ENCODE results near the gene PCDHGB2. TPM values are rescaled to one million over a fixed set of nuclear protein-coding genes. Genes with fewer than 3 reads are reported as not detected.
A peak's percentile ranks its signal among the peaks of the same experiment; 100 is the strongest.
"Not testable (repeated sequence)": the region's sequence is repeated elsewhere in the genome, so short reads cannot be mapped to it uniquely, and the experiment has no call there.

PCDHGB2 gene
- 0.85 and 0.91 TPM in 2 replicates for total RNA-seq

DNA sequence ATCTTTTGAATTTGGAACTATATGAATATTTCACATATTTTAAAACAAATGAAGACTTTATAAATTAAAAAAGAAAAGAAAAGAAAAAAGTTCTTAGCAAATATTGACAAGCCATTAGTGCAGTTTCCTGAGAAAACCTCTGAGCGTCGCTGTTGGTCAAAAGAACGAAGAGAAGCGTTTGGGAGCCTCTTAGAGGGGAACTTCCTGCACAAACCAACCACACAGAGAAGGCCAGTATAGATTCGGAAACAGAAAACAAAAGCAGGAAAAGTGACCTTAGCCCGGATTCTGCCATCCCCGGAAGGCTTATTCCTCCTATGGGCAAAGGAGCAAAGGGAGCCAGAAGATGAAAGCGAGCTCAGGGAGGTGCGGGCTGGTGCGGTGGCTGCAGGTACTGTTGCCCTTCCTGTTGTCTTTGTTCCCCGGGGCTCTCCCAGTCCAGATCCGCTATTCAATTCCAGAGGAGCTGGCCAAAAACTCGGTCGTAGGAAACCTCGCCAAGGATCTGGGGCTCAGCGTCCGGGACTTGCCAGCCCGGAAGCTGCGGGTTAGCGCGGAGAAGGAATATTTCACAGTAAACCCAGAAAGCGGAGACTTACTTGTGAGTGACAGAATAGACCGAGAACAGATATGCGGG lies at the start of gene PCDHGB2:
Gene PCDHGB2, plus strand, starts transcription at position 205 of the 637 bp plus-strand sequence. Its CDS starts 142 bp downstream, at position 347.
- Mint-ChIP-seq H3K4me3 (ENCODE audit: low read depth) (peak within 1 kb of the TSS; percentile 85), H3K27me3 (ENCODE audit: low read depth) (peaks cover 34% of the 10 kb centered on the region), H3K36me3 (ENCODE audit: low read depth) (peaks cover 6% of the 10 kb centered on the region), H3K4me1 (ENCODE audit: low read depth) (peaks cover 2% of the 10 kb centered on the region), H3K27ac (peak within 1 kb of the TSS; percentile 62), H3K9me3 (peaks cover 52% of the 10 kb centered on the region)
- DNase-seq (ENCODE audit: low spot score), result no peak
- intact Hi-C loops (cut with micrococcal nuclease), result loop anchor here (5.0 to 10.0 kb wide), 4 partner anchors 62 to 197 kb away; partner anchors contain the start of gene PCDHGA11

DNA sequence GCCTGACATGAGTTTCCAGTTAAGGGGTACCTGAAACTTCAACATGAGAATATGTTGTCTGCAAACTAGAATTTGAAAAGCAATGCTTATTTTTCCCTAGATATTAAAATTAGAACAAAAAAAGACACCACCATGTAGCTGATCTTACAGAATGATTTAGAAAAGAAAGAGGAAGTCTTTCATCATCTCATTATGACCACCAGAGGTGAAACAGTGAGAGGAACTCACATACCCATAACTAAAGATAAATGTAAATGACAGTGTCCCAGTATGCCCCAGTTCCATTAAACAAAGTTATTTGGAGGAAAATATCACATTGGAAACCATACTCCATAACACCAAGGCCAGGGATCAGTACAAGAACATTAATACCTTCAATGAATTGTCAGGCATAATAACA lies 46.1 kb upstream of the PCDHGB2 start:
- peaks cover 3% of the 10 kb centered on the region for H3K4me1 Mint-ChIP-seq (ENCODE audit: low read depth)
- H3K27ac Mint-ChIP-seq, result no peak overlapping the region
- peaks cover 52% of the 10 kb centered on the region for H3K36me3 Mint-ChIP-seq (ENCODE audit: low read depth)
- DNase-seq (ENCODE audit: low spot score), result no peak
- H3K9me3 Mint-ChIP-seq, result peaks cover 72% of the 10 kb centered on the region
- H3K4me3 Mint-ChIP-seq (ENCODE audit: low read depth), result no peak overlapping the region
- H3K27me3 Mint-ChIP-seq (ENCODE audit: low read depth), result no peaks in the 10 kb centered on the region
- intact Hi-C loops (cut with micrococcal nuclease), result no loop called here

DNA sequence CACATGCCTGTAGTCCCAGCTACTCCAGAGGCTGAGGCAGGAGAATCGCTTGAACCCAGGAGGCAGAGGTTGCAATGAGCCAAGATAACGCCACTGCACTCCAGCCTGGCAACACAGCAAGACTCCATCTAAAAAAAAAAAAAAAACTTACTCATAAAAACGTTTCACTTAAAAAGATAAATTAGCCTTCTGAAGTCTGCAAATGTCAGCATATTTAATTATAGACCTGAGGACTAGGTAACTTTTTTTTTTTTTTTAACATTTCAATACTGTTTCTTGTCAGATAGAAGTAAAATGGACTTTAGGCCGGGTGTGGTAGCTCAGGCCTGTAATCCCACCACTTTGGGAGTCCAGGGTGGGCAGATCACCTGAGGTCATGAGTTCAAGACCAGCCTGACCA lies 42.8 kb upstream of the PCDHGB2 start:
- H3K27me3 Mint-ChIP-seq (ENCODE audit: low read depth); intact Hi-C loops (cut with micrococcal nuclease); DNase-seq (ENCODE audit: low spot score); H3K4me3 Mint-ChIP-seq (ENCODE audit: low read depth); H3K27ac Mint-ChIP-seq: not testable (repeated sequence)
- Mint-ChIP-seq H3K9me3 (peaks cover 74% of the 10 kb centered on the region), H3K36me3 (ENCODE audit: low read depth) (peaks cover 70% of the 10 kb centered on the region), H3K4me1 (ENCODE audit: low read depth) (peaks cover 14% of the 10 kb centered on the region)

DNA sequence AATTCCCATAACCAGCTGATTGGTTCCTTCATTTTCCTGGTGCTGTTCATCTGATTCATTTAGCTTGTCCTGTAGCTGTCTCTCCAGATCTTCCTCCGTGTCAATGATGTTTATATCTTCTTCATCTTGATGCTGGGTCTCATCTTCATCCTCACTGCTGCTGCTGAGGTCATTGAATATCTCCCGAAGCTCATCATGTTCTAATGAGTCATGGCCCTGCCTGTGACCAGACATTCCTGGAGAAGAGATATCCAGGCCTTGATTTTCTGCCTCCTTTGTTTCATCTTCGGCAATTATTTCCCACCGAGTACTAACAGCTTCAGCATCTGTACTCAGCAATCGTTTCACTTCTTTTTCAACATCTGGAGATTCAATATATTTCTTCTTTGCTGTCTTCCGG lies 40.6 kb upstream of the PCDHGB2 start:
- Mint-ChIP-seq H3K4me1 (ENCODE audit: low read depth) (peaks cover 14% of the 10 kb centered on the region), H3K36me3 (ENCODE audit: low read depth) (peaks cover 66% of the 10 kb centered on the region), H3K9me3 (peaks cover 56% of the 10 kb centered on the region), H3K4me3 (ENCODE audit: low read depth) (peak overlapping the region; percentile 94), H3K27me3 (ENCODE audit: low read depth) (no peaks in the 10 kb centered on the region), H3K27ac (peak overlapping the region; percentile 17)
- intact Hi-C loops (cut with micrococcal nuclease), result no loop called here
- no peak for DNase-seq (ENCODE audit: low spot score)

DNA sequence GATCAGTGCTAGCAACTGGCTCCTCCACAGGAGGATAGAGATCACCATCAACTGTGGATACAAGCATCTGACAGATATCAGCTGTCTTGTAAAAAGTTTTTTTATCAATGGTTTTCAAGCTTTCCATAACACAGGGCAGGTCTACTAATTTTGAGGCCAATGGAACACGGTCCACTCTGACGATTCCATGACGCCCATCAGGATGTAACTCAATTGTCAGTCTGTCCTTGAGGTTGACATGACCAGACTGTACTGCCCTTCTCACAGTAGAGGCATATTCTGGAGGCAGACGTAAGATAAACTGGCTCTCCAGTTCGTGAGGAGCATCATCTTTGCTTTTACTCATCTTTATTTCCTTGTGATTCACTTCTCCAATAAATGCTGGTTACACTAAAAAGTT lies 40.1 kb upstream of the PCDHGB2 start:
- DNase-seq (ENCODE audit: low spot score), result no peak
- H3K27ac Mint-ChIP-seq, result peak overlapping the region; percentile 97
- peak overlapping the region; percentile 94 for H3K4me3 Mint-ChIP-seq (ENCODE audit: low read depth)
- H3K27me3 Mint-ChIP-seq (ENCODE audit: low read depth), result peaks cover 1% of the 10 kb centered on the region
- H3K4me1 Mint-ChIP-seq (ENCODE audit: low read depth), result peaks cover 14% of the 10 kb centered on the region
- H3K9me3 Mint-ChIP-seq, result peaks cover 53% of the 10 kb centered on the region
- peaks cover 62% of the 10 kb centered on the region for H3K36me3 Mint-ChIP-seq (ENCODE audit: low read depth)
- intact Hi-C loops (cut with micrococcal nuclease), result loop anchor here (2.0 kb wide), 1 partner anchor 245 kb away; no protein-coding TSS in a partner anchor

DNA sequence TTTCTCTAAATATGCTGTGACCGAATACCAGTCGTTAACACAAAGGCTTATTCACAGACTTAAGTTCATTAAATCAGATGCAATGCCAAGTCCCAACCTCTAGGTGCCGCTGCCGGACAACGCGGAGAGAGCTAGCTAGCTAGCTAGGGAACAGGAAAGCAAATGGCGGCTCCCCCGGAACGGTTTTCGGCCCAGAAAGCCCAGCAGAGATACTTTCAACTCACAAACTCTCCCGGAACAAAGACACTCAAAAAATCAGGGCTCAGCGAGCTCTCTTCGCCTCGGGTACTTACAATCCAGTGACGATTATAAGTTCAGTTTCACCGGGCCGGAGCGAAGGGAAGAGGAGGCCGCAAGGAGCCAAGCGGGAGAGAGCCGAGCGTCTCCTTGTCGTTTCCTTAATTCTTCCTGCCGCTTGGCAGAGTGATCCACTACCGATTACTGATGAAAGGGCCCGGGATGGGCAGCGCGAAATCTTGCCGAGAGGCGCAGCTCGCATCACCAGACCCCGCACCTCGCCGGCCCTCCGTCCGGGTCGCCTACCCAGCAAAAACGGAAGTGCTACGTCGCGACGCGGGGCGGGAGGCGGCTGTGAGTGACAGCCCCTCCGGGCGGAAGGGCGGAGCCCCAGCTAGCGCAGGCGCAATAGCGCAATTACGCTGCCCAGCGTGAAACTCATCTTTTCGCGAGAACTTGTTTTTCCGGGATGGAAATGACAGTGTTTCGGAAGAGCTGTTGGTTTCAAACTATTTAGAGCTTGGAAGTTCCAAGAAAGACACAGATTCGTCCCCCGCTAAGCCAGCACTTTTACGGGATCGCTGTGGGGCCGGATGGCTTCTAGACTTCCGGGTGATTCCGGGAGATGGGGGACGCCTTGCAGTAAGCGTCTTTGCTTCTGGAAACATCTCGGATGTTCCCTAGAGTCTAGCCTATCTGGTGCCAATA lies 39.3 kb upstream of the PCDHGB2 start, which contains the start of gene TAF7:
Gene TAF7, minus strand, starts transcription at position 560 of the 945 bp plus-strand sequence. CDS start 740 bp downstream, outside the sequence.
- DNase-seq (ENCODE audit: low spot score), result peak; percentile 91
- peaks cover 14% of the 10 kb centered on the region for H3K4me1 Mint-ChIP-seq (ENCODE audit: low read depth)
- H3K27me3 Mint-ChIP-seq (ENCODE audit: low read depth), result peaks cover 1% of the 10 kb centered on the region
- intact Hi-C loops (cut with micrococcal nuclease), result loop anchor here (2.0 kb wide), 1 partner anchor 244 kb away; no protein-coding TSS in a partner anchor
- peak within 1 kb of the TSS; percentile 97 for H3K27ac Mint-ChIP-seq
- H3K36me3 Mint-ChIP-seq (ENCODE audit: low read depth), result peaks cover 54% of the 10 kb centered on the region
- peak within 1 kb of the TSS; percentile 94 for H3K4me3 Mint-ChIP-seq (ENCODE audit: low read depth)
- peaks cover 49% of the 10 kb centered on the region for H3K9me3 Mint-ChIP-seq

DNA sequence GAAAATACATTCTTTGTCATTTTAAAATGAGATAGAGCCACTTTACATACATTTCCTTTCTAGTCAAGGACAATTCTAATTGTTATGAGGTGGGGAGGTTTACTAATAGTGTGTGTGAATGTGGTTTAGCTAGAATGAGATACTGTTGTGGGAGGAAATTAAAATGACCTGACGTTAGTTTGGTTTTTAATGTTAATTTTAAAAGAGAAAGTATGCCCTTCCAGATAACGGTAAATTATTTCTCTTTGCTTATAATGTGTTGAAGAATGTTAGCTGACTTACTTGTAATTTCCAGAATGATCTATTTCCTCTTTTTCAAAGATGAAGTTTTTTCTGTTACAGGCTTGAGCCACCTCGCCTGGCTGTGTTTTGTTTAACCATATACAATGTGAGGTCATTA lies 37.5 kb upstream of the PCDHGB2 start:
- DNase-seq (ENCODE audit: low spot score), result no peak
- peaks cover 1% of the 10 kb centered on the region for H3K27me3 Mint-ChIP-seq (ENCODE audit: low read depth)
- H3K4me1 Mint-ChIP-seq (ENCODE audit: low read depth), result peaks cover 23% of the 10 kb centered on the region
- intact Hi-C loops (cut with micrococcal nuclease), result no loop called here
- H3K27ac Mint-ChIP-seq, result peak overlapping the region; percentile 33
- peaks cover 41% of the 10 kb centered on the region for H3K36me3 Mint-ChIP-seq (ENCODE audit: low read depth)
- H3K4me3 Mint-ChIP-seq (ENCODE audit: low read depth), result peak overlapping the region; percentile 21
- peaks cover 46% of the 10 kb centered on the region for H3K9me3 Mint-ChIP-seq

DNA sequence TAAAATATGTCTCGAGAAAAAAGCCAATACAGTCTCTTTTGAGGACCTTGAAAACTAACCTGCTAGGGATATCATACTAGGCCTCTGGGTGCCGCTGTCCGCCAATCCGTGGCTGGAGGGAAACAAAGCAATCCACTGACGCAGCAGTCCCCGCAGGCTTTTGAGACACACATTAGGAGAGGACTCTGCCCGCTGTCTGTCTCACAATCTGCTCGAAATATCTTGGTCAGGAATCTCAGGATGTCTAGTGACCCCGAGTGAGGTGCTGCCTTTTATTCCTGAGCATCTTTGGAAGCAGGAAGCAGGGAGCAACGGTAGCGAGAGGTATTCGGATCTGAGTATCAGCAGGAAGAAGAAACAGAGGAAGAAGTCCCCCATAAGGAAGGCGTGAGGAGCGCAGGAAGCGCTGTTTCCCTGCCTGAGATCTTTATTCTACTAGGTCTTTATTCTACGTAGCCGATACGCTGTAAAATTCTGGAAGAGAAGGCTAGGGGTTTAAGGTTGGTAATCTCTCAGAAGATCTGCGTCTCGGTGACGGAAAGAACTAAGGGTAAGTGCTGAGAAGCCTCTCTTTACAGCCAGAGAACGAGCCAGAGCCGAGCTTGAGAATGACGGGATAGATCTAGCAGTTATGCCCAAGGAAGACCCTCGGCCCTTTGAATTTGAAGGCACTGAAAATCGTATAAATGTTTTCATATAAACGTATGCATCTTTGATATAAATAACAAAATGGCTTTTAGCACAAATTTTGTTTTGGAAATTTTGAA lies 33.5 kb upstream of the PCDHGB2 start:
- intact Hi-C loops (cut with micrococcal nuclease), result loop anchor here (2.0 kb wide), 1 partner anchor 187 kb away; no protein-coding TSS in a partner anchor
- peaks cover 20% of the 10 kb centered on the region for H3K9me3 Mint-ChIP-seq
- H3K4me3 Mint-ChIP-seq (ENCODE audit: low read depth), result peak overlapping the region; percentile 95
- peak overlapping the region; percentile 77 for H3K27ac Mint-ChIP-seq
- peak; percentile 58 for DNase-seq (ENCODE audit: low spot score)
- H3K4me1 Mint-ChIP-seq (ENCODE audit: low read depth), result peaks cover 9% of the 10 kb centered on the region
- peaks cover 6% of the 10 kb centered on the region for H3K27me3 Mint-ChIP-seq (ENCODE audit: low read depth)
- H3K36me3 Mint-ChIP-seq (ENCODE audit: low read depth), result peaks cover 6% of the 10 kb centered on the region

DNA sequence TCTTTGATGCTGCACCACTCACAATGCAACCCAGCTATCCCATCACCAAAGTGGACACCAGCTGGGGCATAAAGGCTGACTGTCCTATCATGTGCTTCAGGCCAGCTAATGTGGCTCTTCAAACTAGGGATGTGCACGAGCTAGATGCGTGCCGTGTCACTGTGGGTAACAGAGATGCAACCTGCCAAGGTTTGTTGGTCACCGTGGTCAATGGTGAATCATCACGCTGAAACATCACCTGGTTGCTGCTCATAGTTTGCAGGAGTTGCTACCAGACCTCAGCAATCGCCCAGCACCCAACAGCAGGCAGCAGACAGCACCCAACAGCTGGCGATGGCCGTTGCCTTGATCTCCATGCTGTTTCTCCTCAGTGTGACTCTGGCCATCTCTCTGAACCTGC lies 31.6 kb upstream of the PCDHGB2 start:
- no peak for DNase-seq (ENCODE audit: low spot score)
- Mint-ChIP-seq H3K36me3 (ENCODE audit: low read depth) (no peaks in the 10 kb centered on the region), H3K4me3 (ENCODE audit: low read depth) (no peak overlapping the region), H3K9me3 (peaks cover 21% of the 10 kb centered on the region), H3K4me1 (ENCODE audit: low read depth) (peaks cover 9% of the 10 kb centered on the region), H3K27ac (no peak overlapping the region), H3K27me3 (ENCODE audit: low read depth) (peaks cover 17% of the 10 kb centered on the region)
- intact Hi-C loops (cut with micrococcal nuclease), result no loop called here

DNA sequence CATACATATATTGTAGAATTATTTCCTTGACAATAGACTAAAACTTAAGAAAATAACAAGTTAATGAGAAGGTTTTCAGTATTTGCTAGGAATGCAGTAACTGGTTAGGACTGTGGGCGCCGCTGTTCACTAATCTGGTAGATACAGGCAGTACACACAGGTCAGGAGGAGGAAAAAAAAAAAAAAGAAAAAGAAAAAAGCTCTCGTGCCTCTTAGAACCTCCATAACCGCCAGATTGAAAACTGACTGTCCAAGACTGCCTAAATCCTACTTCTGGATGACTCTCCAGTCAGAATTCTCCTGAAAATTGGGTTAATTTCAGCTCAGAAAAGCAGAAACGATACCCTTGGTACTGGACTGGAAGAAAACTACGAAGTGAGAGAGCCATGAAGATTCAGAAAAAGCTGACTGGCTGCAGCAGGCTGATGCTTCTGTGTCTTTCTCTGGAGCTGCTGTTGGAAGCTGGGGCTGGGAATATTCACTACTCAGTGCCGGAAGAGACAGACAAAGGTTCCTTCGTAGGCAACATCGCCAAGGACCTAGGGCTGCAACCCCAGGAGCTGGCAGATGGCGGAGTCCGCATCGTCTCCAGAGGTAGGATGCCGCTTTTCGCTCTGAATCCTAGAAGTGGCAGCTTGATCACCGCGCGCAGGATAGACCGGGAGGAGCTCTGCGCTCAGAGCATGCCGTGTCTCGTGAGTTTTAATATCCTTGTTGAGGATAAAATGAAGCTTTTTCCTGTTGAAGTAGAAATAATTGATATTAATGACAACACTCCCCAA lies 29.3 kb upstream of the PCDHGB2 start, which contains the start of gene PCDHGA1:
Gene PCDHGA1, plus strand, starts transcription at position 216 of the 782 bp plus-strand sequence.
- Mint-ChIP-seq H3K27ac (no peak within 1 kb of the TSS), H3K4me3 (ENCODE audit: low read depth) (peak within 1 kb of the TSS; percentile 32), H3K27me3 (ENCODE audit: low read depth) (peaks cover 29% of the 10 kb centered on the region), H3K4me1 (ENCODE audit: low read depth) (peaks cover 9% of the 10 kb centered on the region), H3K36me3 (ENCODE audit: low read depth) (no peaks in the 10 kb centered on the region), H3K9me3 (peaks cover 27% of the 10 kb centered on the region)
- intact Hi-C loops (cut with micrococcal nuclease), result no loop called here
- no peak for DNase-seq (ENCODE audit: low spot score)

DNA sequence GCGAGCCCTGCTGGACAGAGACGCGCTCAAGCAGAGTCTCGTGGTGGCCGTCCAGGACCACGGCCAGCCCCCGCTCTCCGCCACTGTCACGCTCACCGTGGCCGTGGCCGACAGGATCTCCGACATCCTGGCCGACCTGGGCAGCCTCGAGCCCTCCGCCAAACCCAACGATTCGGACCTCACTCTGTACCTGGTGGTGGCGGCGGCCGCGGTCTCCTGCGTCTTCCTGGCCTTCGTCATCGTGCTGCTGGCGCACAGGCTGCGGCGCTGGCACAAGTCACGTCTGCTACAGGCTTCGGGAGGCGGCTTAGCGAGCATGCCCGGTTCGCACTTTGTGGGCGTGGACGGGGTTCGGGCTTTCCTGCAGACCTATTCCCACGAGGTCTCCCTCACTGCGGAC lies 27.2 kb upstream of the PCDHGB2 start:
- H3K4me1 Mint-ChIP-seq (ENCODE audit: low read depth); DNase-seq (ENCODE audit: low spot score); H3K4me3 Mint-ChIP-seq (ENCODE audit: low read depth); intact Hi-C loops (cut with micrococcal nuclease); H3K27ac Mint-ChIP-seq; H3K36me3 Mint-ChIP-seq (ENCODE audit: low read depth): not testable (repeated sequence)
- Mint-ChIP-seq H3K9me3 (peaks cover 28% of the 10 kb centered on the region), H3K27me3 (ENCODE audit: low read depth) (peaks cover 37% of the 10 kb centered on the region)
